Measurements from ENCODE around the gene ATXN7L3. TPM values are rescaled to one million over a fixed set of nuclear protein-coding genes. Genes with fewer than 3 reads are reported as not detected.

The ATXN7L3 gene
- total and polyA plus RNA-seq, 9 of the 15 experiments (the other 6 are each of a cell fraction or from before 2014, with no cell fraction given): 0.62 to 66.1 (median 33.2) TPM

DNA sequence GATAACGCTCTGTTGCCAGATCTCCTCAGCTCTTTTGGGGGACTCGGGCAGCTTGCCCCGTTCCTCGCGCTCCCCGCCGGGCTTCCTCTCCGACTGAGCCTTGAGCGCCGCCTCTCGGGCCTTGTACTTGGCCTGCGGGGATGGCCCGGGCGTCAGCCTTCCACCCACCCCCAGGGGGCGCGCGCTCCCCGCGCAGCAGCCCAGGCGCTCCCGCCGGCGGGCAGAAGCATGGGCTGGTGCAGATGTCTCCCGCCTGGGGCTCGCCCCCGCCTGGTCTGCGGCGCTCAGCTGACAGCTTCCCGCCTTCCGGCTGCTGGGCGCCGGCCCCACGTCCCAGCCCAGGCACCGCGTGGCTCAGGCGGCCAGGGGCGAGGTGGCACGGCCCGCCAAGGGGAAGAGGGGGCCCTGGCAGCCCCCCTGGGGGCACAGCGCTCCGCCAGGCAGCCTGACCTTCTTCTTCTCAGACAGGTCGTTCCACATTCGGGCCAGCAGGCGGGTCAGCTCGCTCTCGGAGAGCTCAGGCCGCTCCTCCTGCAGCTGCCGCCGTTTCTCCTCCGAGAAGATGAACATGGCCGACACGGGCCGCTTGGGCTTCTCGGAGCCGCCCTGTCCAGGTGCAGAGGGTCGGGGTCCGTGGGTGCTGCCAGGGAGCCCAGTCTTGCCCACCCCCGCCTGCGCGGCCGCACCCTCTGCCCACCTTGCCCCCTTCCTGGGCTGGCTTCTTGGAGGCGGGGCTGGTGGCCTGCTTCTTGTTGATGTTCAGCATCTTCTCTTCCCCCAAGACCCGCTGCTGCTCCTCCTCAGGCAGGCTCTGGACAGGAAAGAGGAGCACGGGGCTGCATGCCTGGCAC is 10.9 kb upstream of the ATXN7L3 start (continued):
- TF ChIP-seq, protein P1, sequence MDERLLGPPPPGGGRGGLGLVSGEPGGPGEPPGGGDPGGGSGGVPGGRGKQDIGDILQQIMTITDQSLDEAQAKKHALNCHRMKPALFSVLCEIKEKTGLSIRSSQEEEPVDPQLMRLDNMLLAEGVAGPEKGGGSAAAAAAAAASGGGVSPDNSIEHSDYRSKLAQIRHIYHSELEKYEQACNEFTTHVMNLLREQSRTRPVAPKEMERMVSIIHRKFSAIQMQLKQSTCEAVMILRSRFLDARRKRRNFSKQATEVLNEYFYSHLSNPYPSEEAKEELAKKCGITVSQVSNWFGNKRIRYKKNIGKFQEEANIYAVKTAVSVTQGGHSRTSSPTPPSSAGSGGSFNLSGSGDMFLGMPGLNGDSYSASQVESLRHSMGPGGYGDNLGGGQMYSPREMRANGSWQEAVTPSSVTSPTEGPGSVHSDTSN (CRISPR knock-in tag; IDR thresholded peaks at IDR 0.05; ENCODE audit: low read depth): no peak
- TF ChIP-seq, protein P1 (tag; conservative IDR thresholded peaks at IDR 0.05; ENCODE audit: low read depth): no peak
- TF ChIP-seq HNRNPL (IDR thresholded peaks at IDR 0.05; ENCODE audit: low read depth, low read length) (peak; percentile 99), NFE2 (IDR thresholded peaks at IDR 0.05; ENCODE audit: low read depth) (0 out of 2 replicates have a peak, but pooled peaks have one; percentile 22), KDM2B (CRISPR knock-in tag; IDR thresholded peaks at IDR 0.05) (peak; percentile 82; the same call in 1 of the 2 replicates), HMG20B (CRISPR knock-in tag; IDR thresholded peaks at IDR 0.05) (no peak), IRF2 (CRISPR knock-in tag; IDR thresholded peaks at IDR 0.05) (no peak), ZNF354B (CRISPR knock-in tag; IDR thresholded peaks at IDR 0.05) (no peak), MTA2 (IDR thresholded peaks at IDR 0.05; ENCODE audit: low read depth) (no peak), MEF2A (IDR thresholded peaks at IDR 0.05; ENCODE audit: control insufficient read depth, low read depth, low read length) (no peak), MYNN (IDR thresholded peaks at IDR 0.05) (peak; percentile 85; the same call in 1 of the 2 replicates), MYNN (CRISPR knock-in tag; IDR thresholded peaks at IDR 0.05) (no peak), CREM (IDR thresholded peaks at IDR 0.05; ENCODE audit: low read depth) (peak; percentile 63; the same call in 1 of the 2 replicates)
- TF ChIP-seq, protein P2, sequence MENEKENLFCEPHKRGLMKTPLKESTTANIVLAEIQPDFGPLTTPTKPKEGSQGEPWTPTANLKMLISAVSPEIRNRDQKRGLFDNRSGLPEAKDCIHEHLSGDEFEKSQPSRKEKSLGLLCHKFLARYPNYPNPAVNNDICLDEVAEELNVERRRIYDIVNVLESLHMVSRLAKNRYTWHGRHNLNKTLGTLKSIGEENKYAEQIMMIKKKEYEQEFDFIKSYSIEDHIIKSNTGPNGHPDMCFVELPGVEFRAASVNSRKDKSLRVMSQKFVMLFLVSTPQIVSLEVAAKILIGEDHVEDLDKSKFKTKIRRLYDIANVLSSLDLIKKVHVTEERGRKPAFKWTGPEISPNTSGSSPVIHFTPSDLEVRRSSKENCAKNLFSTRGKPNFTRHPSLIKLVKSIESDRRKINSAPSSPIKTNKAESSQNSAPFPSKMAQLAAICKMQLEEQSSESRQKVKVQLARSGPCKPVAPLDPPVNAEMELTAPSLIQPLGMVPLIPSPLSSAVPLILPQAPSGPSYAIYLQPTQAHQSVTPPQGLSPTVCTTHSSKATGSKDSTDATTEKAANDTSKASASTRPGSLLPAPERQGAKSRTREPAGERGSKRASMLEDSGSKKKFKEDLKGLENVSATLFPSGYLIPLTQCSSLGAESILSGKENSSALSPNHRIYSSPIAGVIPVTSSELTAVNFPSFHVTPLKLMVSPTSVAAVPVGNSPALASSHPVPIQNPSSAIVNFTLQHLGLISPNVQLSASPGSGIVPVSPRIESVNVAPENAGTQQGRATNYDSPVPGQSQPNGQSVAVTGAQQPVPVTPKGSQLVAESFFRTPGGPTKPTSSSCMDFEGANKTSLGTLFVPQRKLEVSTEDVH (IDR thresholded peaks at IDR 0.05; ENCODE audit: low read depth, partially characterized antibody): peak; percentile 85
- TF ChIP-seq, protein P3, sequence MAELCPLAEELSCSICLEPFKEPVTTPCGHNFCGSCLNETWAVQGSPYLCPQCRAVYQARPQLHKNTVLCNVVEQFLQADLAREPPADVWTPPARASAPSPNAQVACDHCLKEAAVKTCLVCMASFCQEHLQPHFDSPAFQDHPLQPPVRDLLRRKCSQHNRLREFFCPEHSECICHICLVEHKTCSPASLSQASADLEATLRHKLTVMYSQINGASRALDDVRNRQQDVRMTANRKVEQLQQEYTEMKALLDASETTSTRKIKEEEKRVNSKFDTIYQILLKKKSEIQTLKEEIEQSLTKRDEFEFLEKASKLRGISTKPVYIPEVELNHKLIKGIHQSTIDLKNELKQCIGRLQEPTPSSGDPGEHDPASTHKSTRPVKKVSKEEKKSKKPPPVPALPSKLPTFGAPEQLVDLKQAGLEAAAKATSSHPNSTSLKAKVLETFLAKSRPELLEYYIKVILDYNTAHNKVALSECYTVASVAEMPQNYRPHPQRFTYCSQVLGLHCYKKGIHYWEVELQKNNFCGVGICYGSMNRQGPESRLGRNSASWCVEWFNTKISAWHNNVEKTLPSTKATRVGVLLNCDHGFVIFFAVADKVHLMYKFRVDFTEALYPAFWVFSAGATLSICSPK (IDR thresholded peaks at IDR 0.05; ENCODE audit: borderline replicate concordance): no peak
- TF ChIP-seq, protein P4, sequence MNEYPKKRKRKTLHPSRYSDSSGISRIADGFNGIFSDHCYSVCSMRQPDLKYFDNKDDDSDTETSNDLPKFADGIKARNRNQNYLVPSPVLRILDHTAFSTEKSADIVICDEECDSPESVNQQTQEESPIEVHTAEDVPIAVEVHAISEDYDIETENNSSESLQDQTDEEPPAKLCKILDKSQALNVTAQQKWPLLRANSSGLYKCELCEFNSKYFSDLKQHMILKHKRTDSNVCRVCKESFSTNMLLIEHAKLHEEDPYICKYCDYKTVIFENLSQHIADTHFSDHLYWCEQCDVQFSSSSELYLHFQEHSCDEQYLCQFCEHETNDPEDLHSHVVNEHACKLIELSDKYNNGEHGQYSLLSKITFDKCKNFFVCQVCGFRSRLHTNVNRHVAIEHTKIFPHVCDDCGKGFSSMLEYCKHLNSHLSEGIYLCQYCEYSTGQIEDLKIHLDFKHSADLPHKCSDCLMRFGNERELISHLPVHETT (CRISPR knock-in tag; conservative IDR thresholded peaks at IDR 0.05 in 1 of 2, IDR thresholded peaks at IDR 0.05 in 1 of 2): peak in 1 of 2 experiments; percentile 75; a peak in 1 of 4 replicates
- TF ChIP-seq, protein P5, sequence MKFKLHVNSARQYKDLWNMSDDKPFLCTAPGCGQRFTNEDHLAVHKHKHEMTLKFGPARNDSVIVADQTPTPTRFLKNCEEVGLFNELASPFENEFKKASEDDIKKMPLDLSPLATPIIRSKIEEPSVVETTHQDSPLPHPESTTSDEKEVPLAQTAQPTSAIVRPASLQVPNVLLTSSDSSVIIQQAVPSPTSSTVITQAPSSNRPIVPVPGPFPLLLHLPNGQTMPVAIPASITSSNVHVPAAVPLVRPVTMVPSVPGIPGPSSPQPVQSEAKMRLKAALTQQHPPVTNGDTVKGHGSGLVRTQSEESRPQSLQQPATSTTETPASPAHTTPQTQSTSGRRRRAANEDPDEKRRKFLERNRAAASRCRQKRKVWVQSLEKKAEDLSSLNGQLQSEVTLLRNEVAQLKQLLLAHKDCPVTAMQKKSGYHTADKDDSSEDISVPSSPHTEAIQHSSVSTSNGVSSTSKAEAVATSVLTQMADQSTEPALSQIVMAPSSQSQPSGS (CRISPR knock-in tag; IDR thresholded peaks at IDR 0.05): 0 out of 2 replicates have a peak, but pooled peaks have one; percentile 48

Data from K562 (cell line).